Central memory CD4-positive, alpha-beta T cell (primary cell): ENCODE data around the gene SH3BP2.

Source experiments
- DNase-seq: peaks from one replicate; pipeline ENCODE4 v3.0.0; 2022

The SH3BP2 gene

DNA sequence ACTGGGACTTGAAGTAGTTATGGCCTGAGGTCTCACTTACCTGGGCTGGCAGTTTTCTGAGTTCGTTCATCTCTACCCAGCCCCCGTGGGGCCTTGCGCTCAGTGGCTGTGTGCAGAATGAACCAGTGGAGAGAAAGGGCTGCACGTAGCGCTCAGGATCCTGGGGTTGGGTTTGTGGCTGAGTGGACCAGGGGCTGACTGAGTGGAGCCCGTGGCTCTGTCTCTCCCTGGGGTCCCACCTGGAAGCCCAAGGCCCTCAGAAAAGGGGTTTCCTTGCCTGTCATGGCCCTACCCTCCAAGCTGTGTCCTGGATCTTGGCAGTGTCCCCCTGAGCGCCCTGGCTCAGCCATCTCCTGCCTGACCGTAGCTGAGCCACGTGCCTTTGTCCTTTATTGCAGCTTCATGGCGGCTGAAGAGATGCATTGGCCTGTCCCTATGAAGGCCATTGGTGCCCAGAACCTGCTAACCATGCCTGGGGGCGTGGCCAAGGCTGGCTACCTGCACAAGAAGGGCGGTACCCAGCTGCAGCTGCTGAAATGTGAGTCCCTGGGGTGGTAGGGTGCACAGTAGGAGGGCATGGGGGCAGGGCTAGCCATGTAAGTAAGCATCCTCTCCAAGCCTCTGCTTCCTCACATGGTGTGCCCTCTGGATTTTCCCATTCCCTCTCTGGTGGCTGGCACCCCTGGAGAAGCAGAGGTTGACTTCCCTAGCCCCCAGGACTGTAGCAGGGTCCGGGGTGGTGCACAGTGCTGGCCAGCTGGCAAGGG, 27.5 kb downstream of the SH3BP2 start:
- DNase-seq = no peak

DNA sequence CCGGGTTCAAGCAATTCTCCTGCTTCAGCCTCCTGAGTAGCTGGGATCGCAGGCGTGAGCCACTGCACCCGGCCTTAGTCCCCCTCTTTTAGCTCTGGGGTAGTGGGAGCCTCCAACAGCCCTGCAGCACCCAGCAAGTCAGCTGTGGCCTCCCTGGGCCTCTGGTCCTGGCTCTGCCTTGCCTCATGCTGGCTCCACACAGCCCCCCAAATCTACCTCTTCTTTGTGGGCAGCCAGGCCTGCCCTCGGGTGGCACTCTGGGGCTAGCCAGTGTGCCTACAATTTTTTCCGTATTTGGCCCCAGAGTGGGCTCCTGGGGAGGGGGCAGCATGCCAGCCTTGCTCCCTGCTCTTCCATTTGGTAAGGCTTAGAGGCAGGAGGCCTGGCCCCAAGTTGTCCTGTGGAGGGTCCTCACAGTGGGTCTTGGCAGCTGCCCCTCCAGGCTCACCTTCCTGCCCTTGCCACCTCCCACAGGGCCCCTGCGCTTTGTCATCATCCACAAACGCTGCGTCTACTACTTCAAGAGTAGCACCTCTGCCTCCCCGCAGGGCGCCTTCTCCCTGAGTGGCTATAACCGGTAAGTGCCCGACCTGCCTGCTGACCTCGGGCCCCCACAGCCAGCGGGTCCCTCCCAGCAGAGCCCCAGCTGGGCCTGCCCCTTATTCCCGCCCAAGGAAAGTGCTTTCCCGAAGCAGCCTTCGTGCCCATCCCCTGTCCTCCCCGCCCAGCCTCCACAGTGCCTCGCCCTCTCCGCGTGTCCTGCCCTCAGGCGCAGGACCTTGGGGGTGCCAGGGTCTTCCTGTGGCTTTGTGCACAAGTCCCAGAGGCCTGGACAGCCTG, 29.8 kb downstream of the SH3BP2 start:
- DNase-seq = no peak

DNA sequence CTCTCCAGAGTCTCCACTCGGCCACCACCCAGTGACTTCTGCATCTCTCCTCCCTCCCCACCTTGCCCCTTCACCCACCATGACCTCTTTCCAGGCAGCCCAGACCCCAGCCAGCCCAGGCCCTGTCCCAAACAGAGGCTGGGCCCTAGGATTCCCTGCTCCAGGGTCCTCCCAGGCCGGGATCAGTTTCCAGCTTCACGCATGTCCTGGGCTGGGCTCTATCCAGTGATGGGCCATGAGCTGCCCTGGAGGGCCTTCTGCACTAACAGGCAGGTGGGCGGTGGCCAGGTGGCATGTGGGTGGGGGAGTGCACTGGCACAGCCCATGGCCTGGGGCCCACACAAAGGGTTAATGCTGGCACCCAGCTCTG, 30.4 kb downstream of the SH3BP2 start:
- no peak for DNase-seq

DNA sequence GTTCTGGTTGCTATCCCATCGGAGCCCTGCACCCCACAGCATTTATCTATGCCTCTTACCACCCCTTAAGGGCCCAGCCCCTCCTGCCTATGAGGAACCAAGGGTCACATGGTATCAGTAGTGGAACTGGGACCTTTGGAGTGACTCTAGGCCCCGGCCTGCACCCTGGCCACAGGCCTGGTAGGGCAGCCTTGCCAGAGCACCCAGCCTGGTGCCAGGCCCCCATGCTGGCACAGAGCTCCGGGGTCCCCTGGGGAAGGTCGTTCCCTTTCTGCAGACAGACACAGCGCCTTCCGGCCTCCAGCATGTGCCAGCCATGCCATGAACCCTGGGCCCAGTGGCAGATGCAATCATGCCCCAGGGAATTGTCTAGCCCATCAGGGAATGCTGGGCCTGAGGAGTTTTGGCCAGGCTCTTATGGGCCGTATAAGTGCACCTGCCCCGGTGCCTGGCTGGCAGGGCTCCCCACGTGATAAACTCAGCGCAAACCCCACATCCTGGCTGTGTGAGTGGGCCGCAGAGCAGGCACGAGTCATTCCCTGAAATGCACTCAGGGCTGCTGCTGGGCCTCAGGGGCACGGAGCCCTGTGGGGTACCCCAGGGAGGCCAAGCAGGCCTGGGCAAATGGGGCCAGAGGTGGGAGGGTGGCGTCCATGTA, 30.9 kb downstream of the SH3BP2 start:
- no peak for DNase-seq

DNA sequence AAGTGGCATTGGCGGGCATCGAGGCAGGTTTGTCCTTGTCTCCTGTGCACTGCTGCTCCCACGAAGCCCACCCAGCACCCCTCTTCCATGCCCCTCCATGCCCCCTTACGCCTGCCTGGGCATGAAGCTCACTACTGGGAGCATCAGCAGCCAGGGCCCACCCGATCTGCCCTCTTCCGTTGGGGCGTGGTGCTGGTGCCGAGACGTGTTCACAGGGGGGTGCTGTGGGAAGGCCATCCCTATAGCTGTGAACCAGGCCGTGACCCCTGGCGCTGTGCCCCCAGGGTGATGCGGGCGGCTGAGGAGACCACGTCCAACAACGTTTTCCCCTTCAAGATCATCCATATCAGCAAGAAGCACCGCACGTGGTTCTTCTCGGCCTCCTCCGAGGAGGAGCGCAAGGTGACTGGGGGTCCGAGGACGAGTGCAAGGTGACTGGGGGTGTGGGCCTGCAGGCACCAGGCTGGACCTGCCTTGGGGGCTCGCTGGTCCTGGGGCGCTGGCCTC, 31.5 kb downstream of the SH3BP2 start:
- DNase-seq = no peak

DNA sequence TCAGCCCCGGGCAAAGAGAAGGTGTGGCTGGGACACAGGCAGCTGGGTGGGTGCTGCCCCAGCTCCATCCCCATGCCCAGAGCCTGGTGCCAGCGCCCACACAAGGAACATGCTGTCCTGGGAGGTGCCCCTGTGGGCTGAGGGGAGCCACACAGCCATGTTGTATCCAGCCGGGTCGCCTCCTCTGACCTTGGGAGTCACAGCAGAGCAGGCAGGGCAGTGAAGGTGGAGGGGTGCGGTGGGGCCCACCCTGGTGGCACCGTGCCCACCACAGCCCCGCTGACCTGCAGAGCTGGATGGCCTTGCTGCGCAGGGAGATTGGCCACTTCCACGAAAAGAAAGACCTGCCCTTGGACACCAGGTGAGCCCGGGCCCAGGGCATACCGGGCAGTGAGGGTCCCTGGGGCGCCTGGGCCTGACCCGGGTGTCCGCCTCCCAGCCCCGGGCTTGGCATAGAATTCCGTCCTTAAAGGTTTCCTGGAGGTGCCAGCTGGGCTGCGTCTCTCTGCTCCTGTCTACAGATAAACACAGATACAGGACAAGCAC, 32.0 kb downstream of the SH3BP2 start:
- DNase-seq = no peak

DNA sequence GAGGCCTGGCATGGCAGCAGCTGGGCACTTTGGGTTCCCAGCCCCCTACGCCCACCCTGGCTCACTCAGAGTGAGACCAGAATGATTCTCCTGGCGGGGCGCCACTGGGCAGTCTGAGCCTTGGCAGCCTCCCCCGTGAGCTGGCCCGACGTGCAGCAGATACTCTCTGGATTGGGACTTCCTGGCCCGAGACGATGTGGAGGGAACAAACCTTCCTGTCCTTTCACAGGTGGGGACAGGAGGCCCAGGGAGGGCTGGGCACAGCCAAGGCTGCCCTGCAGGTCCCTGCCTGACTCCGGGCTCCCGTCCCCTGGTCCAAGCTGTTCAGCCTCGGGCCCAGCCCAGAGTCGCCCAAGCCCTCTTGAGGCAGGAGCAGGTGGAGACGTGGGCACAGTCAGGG, 32.9 kb downstream of the SH3BP2 start:
- no peak for DNase-seq

DNA sequence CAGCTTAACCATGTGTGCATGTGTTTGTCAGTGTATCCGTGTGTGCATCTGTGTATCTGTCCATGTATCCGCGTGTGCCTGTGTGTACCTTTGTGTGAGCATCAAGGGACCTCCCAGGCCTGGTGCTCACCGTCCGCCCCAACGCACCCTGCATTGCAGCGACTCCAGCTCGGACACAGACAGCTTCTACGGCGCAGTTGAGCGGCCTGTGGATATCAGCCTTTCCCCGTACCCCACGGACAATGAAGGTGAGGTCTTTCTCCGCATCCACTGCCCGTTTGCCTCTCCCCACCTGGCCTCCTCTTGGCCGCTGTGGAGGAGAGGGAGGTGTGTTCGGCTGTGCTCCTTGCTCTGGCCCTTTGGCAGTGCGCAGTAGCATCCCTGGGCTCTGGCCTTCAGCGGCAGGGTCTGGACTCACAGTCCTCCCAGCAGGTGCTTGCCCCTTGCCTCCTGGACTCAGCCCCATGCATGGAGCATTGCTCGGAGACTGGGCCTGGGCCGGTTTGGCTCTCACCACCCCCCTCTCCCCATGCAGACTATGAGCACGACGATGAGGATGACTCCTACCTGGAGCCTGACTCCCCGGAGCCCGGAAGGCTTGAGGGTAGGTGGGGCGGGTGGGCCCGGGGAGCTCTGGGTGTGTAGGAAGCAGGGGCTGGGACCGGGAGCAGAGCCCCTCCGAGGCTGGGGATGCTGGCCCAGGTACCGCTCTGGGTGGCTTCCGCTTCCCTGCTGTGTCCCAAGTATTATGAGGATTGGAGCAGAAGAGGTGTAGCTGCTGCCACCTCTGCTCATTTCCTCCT, 34.4 kb downstream of the SH3BP2 start:
- no peak for DNase-seq

DNA sequence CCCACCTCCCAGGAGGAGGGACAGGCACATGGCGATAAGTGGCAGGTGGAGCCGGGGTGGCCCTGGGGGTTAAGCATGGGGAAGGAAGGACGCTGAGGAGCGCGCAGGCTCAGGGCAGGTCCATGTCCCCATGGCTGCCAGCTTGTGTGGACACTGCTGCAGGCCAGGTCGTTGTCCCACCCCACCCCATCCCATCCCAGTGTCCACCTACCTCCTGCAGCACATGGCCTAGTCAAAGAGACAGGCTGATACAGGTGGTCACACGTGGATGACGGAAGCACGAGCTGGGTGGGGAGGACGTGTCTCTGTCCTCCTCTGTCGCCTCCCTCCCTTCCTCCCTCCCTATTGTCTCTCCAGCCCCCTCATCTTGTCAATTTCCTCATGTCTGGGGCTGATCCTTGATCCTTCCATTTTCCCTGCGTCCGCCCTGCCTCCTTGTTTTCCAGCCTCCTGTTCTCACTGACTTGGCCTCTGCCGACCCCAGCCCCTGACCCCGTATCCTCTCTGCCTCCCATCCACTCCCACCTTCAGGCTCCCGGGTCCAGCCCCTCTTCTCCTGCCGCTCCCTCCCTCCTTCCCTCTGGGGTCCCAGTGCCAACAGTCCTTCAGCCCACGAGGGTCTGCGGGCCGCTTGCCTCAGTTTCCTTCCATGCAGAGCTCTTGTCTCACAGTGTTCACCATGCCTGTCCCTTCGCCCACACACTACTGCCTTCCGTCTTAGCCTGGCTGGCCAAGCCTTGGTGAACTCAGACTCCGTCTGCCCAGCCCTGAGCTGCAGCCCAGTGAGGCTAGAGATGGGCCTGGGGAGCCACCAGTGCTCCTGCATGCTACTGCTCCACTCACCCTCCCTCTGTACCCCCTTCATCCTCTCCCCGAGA, 35.2 kb downstream of the SH3BP2 start:
- no peak for DNase-seq

DNA sequence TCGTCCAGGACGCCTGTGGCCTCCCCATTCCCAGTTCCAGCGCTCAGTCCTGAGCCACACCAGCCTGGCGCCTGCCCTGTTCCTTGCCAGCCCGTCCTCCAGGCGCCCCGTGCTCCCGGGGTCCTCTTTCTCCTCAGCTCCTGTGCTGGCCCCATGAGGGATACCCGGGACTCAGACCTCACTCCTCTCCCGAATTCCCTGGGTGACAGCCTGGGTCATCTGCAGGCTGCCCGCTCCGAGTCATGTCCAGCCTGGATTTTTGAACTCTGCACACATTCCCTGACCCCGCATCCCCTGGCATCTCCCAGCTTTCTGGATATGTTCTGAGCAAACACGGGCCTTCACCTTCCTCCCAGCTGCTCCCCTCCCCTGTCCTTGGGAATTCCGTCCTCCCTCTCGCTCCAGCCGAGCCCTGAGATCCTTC, 35.9 kb downstream of the SH3BP2 start:
- no peak for DNase-seq

DNA sequence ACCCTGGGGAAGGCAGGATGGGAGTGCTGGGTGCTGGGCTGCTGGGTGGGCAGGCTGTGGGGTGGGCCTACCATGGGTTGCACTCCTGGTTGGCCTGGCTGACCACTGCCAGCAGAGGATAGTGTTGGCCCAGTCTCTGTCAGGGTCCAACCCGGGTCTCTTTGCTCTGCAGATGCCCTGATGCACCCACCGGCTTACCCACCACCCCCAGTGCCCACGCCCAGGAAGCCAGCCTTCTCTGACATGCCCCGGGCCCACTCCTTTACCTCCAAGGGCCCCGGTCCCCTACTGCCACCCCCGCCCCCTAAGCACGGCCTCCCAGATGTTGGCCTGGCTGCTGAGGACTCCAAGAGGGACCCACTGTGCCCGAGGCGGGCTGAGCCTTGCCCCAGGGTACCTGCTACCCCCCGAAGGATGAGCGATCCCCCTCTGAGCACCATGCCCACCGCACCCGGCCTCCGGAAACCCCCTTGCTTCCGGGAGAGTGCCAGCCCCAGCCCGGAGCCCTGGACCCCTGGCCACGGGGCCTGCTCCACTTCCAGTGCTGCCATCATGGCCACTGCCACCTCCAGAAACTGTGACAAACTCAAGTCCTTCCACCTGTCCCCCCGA, 36.5 kb downstream of the SH3BP2 start:
- no peak for DNase-seq

DNA sequence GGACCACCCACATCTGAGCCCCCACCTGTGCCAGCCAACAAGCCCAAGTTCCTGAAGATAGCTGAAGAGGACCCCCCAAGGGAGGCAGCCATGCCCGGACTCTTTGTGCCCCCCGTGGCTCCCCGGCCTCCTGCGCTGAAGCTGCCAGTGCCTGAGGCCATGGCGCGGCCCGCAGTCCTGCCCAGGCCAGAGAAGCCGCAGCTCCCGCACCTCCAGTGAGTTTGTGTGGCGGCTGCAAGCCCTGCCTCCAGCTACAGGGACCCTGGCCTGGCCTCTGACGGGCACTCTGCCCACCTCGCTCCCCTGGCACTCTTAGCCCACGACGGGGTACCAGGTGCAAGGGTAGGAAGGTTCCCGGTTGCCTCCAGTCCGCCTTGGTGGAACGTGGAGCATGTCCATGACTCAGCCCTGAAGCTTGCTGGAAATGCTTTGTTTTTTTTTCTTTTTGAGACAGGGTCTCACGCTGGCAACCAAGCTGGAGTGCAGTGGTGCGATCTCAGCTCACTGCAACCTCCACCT, 37.1 kb downstream of the SH3BP2 start:
- no peak for DNase-seq

DNA sequence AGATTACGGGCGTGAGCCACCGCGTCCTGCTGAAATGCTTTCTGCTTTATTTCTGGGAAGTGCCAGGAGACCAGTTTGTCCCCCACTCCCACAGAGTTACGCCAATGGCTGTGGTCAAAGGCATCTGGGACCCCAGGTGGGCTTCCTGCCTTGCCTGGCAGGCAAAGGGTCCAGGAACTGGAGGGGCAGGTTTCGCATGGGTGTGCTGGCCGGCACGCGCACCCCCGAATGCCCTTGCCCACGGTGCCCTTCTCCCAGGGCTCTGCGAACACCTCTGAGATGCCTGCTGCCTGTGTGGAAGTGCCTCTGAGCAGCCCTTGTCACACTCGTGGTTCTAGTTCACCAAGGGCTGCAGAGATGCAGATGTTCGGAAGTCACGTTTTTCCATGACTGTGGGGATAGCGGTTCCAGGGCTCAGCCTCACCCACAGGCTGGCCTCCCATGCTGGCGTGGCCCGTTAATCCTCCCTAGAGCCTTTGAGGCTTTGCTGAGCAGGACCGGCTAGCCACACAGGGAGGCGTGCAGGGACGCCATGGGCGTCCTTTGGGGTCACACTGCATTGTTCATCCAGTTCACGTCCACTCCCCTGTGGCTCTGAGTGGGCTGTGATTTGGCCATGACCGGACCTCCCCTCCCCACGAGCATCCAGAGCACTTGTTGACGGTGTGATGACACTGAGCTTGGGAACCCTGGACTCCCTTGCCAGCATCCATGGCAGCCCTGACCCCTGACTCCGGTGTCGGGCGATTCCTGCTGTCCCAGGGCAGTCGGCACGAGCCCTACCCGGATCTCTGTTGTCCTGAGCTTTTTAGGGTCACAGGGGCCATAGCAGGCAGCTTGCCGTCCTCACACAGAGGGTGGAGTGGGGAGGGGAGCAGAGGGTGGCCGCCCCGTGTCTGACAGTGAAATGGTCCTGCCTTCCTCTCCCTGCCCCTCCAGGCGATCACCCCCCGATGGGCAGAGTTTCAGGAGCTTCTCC, 38.0 kb downstream of the SH3BP2 start:
- DNase-seq = no peak

DNA sequence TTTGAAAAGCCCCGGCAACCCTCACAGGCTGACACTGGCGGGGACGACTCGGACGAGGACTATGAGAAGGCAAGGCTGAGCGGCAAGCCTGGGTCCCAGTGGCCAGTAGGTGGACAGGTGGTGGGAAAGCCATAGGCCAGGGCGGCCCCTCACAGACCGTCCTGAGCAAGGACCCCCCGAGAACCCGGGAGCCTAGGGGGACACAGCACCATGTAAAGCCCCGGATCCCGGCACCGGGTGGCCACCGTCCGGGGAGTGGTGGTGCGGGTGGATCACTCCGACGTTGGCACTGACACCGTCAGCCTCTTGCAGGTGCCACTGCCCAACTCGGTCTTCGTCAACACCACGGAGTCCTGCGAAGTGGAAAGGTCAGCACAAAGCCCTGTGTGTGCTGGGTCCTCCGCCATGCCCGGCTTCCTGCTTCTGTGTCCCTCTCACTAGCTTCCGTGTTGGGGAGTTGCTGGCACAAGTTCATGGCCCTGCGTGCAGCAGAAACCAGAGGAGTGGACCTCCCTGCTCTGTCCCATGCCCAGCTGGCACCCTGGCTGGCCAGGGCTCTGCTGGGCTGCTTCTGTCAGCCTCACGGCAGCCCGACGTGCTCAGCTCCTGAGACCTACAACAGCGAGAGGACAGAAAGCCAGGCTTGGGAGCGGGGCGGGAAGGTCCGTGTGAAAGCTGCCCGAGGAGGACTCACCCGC, 38.9 kb downstream of the SH3BP2 start:
- DNase-seq = no peak

DNA sequence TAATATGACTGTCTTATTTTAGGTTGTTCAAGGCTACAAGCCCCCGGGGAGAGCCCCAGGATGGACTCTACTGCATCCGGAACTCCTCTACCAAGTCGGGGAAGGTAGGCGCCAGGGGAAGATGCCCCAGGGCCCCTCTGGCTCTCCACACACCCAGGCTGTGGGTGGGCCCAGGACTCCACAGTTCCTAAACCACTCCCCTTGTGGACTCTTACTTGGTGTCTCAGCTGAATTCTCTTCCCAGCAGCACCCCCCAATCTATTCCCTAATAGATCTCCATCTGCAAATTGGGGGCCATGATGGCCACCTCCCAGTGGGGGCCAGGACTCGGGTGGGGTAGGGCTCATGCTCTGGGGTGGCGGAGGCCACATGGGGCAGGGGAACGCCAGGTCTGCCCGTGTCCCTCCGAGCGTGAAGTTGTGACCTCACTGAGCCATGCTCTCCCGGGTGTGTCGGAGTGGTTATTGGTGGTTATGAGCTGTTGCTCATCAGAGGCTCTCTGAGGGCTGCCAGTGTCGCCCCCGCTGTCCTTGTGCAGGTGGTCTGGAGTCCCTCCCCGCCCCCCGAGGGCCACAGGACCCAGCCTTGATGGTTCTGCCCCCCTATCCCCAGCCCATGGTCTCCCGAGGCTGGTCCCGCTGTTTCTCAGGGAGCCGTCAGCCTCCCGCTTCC, 39.6 kb downstream of the SH3BP2 start:
- no peak for DNase-seq

DNA sequence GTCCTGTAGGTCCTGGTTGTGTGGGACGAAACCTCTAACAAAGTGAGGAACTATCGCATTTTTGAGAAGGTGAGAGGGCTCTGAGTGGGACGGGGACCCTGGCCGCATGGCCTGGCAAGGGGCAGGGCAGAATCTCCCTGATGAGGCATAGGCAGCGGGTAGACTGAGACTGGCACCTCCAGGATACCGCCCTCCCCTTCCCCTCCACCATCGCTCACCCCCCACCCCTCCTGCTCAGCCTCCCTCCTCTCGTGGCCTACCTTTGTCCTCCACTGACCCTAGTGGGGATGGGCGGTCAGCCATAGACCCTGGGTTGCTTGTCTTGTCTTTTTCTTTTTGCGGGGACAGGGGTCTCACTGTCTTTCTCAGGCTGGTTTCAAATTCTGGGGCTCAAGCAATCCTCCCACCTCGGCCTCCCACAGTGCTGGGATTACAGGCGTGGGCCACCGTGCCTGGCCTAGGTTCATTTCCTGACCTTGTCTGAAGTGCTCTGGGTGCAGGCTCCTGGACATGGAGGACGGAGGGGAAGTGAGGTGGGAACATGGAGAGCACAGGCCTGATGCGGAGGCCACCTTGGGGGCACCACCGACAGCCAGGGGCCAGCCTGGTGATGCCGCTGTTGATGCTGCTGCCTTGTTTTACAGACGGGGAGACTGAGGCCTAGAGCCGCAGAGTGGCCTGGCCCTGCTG, 40.2 kb downstream of the SH3BP2 start:
- no peak for DNase-seq

DNA sequence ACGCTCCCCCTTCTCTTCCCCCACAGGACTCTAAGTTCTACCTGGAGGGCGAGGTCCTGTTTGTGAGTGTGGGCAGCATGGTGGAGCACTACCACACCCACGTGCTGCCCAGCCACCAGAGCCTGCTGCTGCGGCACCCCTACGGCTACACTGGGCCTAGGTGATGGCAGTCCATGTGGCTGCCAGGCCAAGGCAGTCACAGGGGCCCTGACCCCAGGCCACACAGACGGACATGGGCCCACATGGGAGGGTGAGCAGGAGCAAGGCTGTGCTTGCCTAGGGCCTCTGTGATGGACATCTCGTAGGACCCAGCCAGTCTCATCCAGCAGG, 40.8 kb downstream of the SH3BP2 start:
- no peak for DNase-seq
